ENCODE data around the gene CFAP68.

CFAP68 gene, protein sequence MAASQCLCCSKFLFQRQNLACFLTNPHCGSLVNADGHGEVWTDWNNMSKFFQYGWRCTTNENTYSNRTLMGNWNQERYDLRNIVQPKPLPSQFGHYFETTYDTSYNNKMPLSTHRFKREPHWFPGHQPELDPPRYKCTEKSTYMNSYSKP

DNA sequence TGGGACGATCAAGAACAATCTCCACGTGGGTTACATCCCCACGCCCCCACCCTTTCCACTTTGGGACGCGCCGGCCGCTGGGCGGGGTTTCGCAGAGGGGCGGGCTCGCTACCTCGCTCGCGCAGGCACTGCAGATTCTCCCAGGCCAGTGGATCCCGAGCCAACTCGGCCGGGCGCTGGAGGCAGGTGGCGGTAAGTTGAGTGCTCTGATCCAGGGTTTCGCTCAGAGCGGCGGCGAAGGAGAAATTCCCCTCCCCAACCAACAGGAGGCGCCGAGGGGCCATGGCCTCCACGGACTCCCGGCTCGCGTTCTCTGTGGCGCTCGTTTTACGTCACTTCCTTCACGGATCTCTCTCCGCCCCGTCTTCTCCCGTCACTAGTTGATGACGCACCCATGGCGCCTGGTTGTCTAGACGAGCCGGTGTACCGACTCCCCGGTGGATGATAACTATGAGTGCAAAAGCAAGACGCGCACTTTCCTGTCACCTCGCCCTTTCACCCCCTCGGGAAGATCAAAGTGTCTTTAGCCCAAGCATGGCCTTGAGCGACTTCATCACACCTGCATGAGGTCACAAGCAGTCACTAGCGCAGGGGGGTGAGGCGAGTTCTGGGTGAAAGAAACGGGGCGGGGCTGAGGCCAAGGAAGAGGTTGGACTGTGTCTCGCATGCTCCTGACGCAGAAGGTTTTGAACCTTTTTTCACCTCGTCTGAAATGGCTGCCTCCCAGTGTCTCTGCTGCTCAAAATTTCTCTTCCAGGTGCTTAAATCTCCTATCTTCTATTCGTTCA is at the start of gene CFAP68, which contains the start of gene FDXACB1:
Gene CFAP68 (plus strand): TSS at position 693 of the 788 bp plus-strand sequence. CDS start 20 bp downstream, at position 713.
Gene FDXACB1 (minus strand): TSS at position 317 of the 788 bp plus-strand sequence. CDS start 33 bp downstream, at position 284.
- peaks cover 14% of the 10 kb centered on the region for H3K36me3 ChIP-seq
- H3K9ac ChIP-seq, result peak within 1 kb of the TSS; percentile 83
- H3K4me1 ChIP-seq, result peaks cover 24% of the 10 kb centered on the region
- peak within 1 kb of the TSS; percentile 88 for H3K4me2 ChIP-seq
- H3K4me3 ChIP-seq, result peak within 1 kb of the TSS; percentile 75
- TF ChIP-seq Cebpa-rat (IDR thresholded peaks at IDR 0.05), result no peak
- H3K27ac ChIP-seq, result peak within 1 kb of the TSS; percentile 78
- no peaks in the 10 kb centered on the region for H3K27me3 ChIP-seq
- H4K20me1 ChIP-seq, result no peaks in the 10 kb centered on the region
- no peaks in the 10 kb centered on the region for H3K9me3 ChIP-seq

DNA sequence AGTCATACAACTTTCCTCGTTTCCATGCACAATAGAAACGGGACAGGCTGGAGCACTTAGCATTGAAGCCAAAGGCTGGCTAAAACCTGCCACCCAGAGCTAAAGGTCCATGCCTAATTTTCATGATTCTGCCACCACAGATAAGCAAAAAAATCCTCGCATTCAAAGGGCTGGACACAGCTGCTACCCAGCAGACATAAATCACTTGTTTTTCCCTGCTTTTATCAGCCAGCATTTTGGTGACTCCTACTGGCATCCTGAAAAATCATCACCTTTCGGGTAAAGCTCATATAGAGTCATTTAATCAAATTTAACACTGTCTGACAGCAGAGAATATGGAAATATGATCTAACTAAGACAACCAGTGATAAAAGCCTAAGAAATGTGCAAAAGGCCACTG is 45.8 kb upstream of the CFAP68 start:
- H4K20me1 ChIP-seq, result no peaks in the 10 kb centered on the region
- H3K9me3 ChIP-seq, result no peaks in the 10 kb centered on the region
- H3K9ac ChIP-seq, result no peak overlapping the region
- TF ChIP-seq Cebpa-rat (IDR thresholded peaks at IDR 0.05), result no peak
- H3K27me3 ChIP-seq, result no peaks in the 10 kb centered on the region
- H3K36me3 ChIP-seq, result peaks cover 72% of the 10 kb centered on the region
- no peaks in the 10 kb centered on the region for H3K4me1 ChIP-seq
- H3K4me3 ChIP-seq, result no peak overlapping the region
- no peak overlapping the region for H3K4me2 ChIP-seq
- no peak overlapping the region for H3K27ac ChIP-seq

DNA sequence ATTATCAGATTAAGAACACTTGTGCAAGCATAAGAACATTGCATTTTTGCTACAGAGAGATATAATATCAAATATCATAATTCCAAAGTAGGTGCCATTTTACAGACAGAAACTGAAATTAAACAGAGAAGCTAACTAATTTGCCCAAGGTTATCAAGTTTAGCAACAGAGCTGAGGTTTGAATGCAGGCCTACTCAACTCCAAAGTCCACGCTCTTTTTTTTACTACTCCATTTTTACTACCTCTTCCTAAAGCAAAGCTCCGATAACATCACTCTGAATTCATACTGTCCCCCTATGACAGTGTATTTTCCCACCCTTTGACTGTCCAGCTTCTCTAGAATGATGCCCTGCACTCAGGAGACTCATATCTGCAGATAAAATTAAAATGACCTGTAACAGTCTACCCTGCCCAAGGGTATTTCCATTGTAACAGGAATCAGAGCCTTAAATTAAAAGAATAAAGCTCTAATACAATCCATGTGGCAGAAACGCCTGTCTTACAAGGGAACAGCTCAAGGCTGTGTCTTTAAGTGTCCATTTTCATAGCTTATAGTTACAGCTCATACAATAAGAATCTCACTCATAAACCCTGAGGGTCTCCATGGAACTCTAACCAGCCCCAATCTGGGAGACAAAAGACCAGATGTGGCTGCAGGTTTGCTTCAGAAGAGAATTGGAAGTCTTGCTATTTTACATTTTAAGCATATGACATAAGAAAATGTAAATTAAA is 44.7 kb upstream of the CFAP68 start:
- H3K27ac ChIP-seq, result no peak overlapping the region
- H3K4me1 ChIP-seq, result no peaks in the 10 kb centered on the region
- no peaks in the 10 kb centered on the region for H3K27me3 ChIP-seq
- no peak for TF ChIP-seq Cebpa-rat (IDR thresholded peaks at IDR 0.05)
- peaks cover 69% of the 10 kb centered on the region for H3K36me3 ChIP-seq
- no peak overlapping the region for H3K9ac ChIP-seq
- no peaks in the 10 kb centered on the region for H3K9me3 ChIP-seq
- no peak overlapping the region for H3K4me2 ChIP-seq
- no peaks in the 10 kb centered on the region for H4K20me1 ChIP-seq
- H3K4me3 ChIP-seq, result no peak overlapping the region

DNA sequence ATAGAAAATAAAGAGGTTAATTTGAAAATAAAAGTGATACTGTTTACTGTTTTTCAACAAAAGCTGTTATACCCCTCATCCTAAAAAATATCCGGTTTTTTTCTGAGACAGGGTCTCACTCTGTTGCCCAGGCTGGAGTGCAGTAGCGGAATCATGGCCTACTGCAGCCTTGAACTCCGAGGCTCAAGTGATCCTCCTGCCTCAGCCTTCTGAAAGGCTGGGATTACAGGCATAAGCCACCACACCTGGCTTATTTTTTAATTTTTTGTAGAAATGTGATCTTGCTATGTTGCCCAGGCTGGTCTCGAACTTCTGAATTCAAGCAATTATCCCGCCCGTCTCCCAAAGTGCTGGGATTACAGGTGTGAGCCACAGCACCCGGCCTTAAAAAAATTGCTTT is 43.7 kb upstream of the CFAP68 start:
- Histone ChIP-seq H3K9ac (no peak overlapping the region), H3K36me3 (peaks cover 73% of the 10 kb centered on the region), H3K27ac (no peak overlapping the region), H3K4me2 (no peak overlapping the region), H4K20me1 (no peaks in the 10 kb centered on the region), H3K4me3 (no peak overlapping the region), H3K4me1 (no peaks in the 10 kb centered on the region), H3K9me3 (no peaks in the 10 kb centered on the region), H3K27me3 (no peaks in the 10 kb centered on the region)
- no peak for TF ChIP-seq Cebpa-rat (IDR thresholded peaks at IDR 0.05)

DNA sequence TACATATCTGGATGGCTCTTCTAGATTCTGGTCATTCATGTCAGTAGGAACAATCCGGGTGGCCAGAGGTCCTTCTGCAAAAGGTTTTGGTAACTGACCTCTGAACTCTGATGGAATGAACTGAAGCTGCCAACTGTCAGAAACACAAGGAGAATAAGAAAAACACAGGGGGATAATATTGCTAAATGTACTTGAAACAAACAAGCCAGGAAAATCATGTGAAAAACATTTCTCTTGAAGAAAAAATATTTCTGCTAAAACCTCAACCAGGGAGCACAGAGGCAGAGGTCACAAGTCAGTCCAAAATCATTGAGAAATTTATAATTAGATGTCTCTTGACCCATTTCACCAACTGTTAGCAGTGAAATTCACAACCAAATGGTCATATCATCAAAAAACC is 43.2 kb upstream of the CFAP68 start:
- no peaks in the 10 kb centered on the region for H3K9me3 ChIP-seq
- no peaks in the 10 kb centered on the region for H4K20me1 ChIP-seq
- H3K4me3 ChIP-seq, result no peak overlapping the region
- H3K4me1 ChIP-seq, result no peaks in the 10 kb centered on the region
- no peak overlapping the region for H3K9ac ChIP-seq
- no peak for TF ChIP-seq Cebpa-rat (IDR thresholded peaks at IDR 0.05)
- H3K36me3 ChIP-seq, result peaks cover 71% of the 10 kb centered on the region
- no peak overlapping the region for H3K27ac ChIP-seq
- no peak overlapping the region for H3K4me2 ChIP-seq
- no peaks in the 10 kb centered on the region for H3K27me3 ChIP-seq

DNA sequence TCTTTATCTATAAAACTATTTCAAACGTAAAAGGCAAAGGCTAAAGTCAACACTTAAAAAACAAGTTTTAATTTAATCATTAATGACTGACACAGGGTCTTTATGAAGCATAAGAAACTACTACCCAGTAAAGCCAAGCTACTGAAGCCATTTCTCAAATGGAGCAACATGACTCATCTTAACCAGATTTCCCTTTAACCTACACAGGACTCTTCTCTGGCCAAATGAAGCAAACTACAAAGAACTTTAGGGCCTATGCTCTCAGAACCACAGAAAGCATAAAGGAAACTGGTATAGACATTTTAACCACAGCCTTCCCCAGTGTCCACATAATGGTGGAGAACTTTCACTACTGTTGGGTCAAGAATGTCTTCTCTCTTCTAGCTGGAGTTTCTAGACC is 42.6 kb upstream of the CFAP68 start:
- no peak for TF ChIP-seq Cebpa-rat (IDR thresholded peaks at IDR 0.05)
- H4K20me1 ChIP-seq, result no peaks in the 10 kb centered on the region
- H3K27me3 ChIP-seq, result no peaks in the 10 kb centered on the region
- no peaks in the 10 kb centered on the region for H3K4me1 ChIP-seq
- peaks cover 70% of the 10 kb centered on the region for H3K36me3 ChIP-seq
- no peak overlapping the region for H3K9ac ChIP-seq
- no peak overlapping the region for H3K4me2 ChIP-seq
- no peak overlapping the region for H3K4me3 ChIP-seq
- H3K27ac ChIP-seq, result no peak overlapping the region
- no peaks in the 10 kb centered on the region for H3K9me3 ChIP-seq

DNA sequence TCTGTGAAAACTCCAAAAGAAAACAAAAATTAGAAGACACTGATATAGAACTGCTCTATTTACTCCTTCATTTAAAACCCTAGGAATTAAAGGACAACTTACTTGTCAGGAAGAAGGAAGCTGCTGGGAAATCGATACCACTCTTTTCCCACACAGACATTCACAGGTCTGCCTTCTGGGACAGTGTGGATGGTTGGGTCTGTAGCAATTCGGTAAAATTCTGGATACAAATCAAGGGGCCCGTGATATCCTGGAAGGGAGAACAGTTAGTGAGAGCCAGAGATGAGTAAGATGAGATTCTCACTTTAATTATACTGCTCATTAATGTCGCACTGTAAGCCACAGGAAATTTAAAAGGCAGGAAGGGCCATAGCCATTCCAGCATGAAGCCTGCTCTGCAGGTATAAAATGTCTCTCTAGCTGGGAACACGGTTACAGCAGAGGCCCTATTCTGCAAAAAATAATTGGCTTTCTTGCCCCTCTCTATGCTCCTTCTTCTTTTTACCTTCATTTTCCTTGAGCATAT is 41.9 kb upstream of the CFAP68 start:
- no peak for TF ChIP-seq Cebpa-rat (IDR thresholded peaks at IDR 0.05)
- H3K4me1 ChIP-seq, result no peaks in the 10 kb centered on the region
- no peaks in the 10 kb centered on the region for H3K27me3 ChIP-seq
- H4K20me1 ChIP-seq, result no peaks in the 10 kb centered on the region
- no peak overlapping the region for H3K9ac ChIP-seq
- H3K27ac ChIP-seq, result no peak overlapping the region
- no peak overlapping the region for H3K4me3 ChIP-seq
- no peak overlapping the region for H3K4me2 ChIP-seq
- H3K36me3 ChIP-seq, result peaks cover 70% of the 10 kb centered on the region
- H3K9me3 ChIP-seq, result no peaks in the 10 kb centered on the region

DNA sequence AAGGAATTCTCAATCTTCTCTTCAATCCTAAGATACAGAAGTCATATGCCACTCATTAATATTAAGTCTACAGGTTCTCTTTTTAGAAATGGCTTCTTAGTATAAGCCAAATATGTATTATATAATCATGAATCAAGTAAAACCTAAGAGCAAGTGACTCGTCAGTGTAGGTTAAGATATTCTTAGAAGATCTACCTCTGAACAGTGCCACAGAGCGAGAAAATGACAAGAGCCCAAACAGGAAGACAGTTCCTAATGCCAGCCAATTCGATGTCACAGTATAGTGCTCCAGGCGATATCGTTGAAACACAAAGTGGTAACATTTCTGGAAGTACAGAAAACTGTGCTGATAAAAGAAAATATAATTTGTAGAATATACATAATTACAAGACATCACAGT is 41.3 kb upstream of the CFAP68 start:
- Histone ChIP-seq H3K9ac (no peak overlapping the region), H3K36me3 (peaks cover 75% of the 10 kb centered on the region), H3K4me1 (no peaks in the 10 kb centered on the region), H3K4me3 (no peak overlapping the region), H3K9me3 (no peaks in the 10 kb centered on the region), H4K20me1 (no peaks in the 10 kb centered on the region), H3K27ac (no peak overlapping the region), H3K4me2 (no peak overlapping the region), H3K27me3 (no peaks in the 10 kb centered on the region)
- no peak for TF ChIP-seq Cebpa-rat (IDR thresholded peaks at IDR 0.05)

DNA sequence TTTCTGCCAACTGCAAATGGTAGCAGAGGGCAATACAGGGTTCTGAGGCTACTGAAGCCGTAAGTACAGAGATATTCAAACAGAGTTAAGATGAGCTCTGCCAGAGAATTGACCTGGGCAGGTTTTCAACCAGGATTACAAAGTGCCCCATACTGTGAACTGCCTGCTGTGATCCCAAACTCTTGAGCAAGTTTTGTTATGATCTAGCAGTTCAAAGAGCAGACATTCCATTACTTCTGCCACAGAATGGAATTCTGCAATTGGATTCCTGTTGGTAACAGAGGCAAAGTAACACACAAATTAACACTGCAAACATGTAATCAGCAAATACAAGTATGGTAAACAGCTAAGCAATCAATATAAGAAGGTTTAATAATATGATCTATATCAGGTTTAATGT is 39.2 kb upstream of the CFAP68 start:
- Histone ChIP-seq H4K20me1 (no peaks in the 10 kb centered on the region), H3K4me3 (no peak overlapping the region), H3K4me2 (no peak overlapping the region), H3K4me1 (no peaks in the 10 kb centered on the region), H3K9me3 (no peaks in the 10 kb centered on the region), H3K9ac (no peak overlapping the region), H3K36me3 (peaks cover 75% of the 10 kb centered on the region), H3K27me3 (no peaks in the 10 kb centered on the region), H3K27ac (no peak overlapping the region)
- TF ChIP-seq Cebpa-rat (IDR thresholded peaks at IDR 0.05), result no peak
